Measurements from ENCODE around the gene CFAP119.
"Not testable (repeated sequence)": the region's sequence is repeated elsewhere in the genome, so short reads cannot be mapped to it uniquely, and the experiment has no call there.

Gene CFAP119

GRCh38 chr16:30761928-30762902, at the start of gene CFAP119, which contains the start of gene RNF40:
CFAP119 (minus strand) TSS chr16:30762062; CDS start chr16:30761748, 314 bp downstream.
RNF40 (plus strand) TSS chr16:30762322; CDS start chr16:30762546, 224 bp downstream.
- peak; percentile 89 for DNase-seq

GRCh38 chr16:30809675-30810074, 47.8 kb upstream of the CFAP119 start:
- not testable (repeated sequence) for DNase-seq

DNA sequence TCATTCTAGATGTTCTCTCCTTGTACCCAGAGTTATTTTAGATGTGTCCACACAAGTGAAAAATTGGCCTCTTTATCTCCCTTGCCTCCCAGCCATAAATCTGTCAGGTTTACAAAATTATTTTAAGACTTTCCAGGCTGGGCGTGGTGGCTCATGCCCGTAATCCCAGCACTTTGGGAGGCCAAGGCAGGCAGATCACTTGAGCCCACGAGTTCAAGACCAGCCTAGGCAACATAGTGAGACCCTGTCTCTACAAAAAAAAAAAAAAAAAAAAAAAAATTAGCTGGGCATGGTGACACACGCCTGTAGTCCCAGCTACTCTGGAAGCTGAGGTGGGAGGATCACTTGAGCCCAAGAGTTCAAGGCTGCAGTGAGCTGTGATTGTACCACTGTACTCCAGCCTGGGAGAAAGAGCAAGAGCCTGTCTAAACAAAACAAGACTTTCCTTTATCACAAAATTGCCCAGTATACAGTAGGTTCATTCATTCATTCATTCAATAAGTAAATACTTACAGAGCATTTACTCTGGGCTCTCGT, 47.1 kb upstream of the CFAP119 start:
- not testable (repeated sequence) for DNase-seq

DNA sequence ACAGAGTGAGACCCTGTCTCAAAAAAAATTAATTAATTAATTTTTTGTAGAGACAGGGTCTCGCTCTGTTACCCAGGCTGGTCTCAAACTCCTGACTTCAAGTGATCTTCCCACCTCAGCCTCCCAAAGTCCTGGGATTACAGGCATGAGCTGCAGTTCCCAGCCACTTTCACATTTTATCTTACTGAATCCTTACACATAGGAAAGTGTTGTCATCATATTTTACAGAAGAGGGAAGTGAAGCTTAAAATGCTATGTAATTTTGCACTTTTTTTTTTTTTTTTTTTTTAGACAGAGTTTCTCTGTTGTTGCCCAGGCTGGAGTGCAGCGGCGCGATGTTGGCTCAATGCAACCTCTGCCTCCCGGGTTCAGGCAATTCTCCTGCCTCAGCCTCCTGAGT, 46.3 kb upstream of the CFAP119 start:
- DNase-seq = no peak

DNA sequence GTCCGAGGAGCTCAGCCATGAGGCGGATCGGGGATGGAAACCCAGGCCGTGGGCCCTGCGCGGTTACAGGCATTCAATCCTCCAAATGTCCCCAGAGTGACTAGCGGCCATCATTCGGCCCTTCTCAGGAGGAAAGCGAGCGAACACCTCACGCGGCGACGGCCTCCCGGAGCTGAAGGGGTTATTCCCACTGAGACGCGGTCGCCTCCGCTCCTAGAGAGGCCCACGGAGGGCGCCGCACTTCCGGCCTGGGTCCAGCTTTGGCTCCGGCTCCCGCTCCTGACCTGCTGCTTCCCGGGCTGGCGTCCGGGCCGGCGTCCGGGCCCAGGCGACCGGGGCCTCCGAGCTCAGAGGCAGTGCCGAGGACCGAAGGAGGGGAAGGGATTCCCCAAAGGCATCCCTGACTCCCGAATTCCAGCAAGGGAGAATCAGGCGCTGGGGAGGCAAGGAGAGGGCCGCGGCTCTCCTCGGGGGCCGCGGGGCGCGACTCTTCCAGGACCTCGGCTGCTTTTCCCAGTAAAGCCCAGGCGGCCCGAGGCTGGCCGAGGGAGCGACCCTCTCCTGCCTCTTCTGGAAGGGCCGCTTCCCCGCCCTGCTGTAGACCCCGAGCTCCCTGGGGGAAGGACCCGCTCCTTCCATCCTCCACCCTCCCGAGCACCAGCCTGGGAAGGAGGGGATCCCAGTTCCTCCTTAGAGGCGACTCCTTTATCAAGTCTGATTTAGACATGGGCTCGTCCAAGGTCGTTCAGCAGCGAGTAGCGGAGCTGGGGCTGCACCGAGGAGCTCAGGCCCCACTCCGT, 43.7 kb upstream of the CFAP119 start:
- peak; percentile 70 for DNase-seq

GRCh38 chr16:30805056-30805369, 43.2 kb upstream of the CFAP119 start:
- DNase-seq = no peak

DNA sequence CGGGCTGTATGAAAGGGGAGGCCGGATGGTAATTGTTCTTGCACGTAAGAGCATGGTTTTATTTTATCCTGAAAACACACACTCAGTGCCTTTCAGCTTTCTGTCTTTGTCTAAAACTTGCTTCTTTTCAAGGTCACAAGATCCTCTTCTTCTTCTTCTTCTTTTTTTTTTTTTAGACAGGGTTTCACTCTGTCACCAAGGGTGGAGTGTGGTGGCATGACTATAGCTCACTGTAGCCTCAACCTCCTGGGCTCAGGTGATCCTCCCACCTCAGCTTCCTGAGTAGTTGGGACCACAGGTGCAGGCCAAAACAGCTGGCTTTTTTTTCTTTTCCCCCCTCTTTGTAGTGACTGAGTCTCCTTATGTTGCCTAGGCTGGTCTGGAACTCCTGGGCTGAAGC, 41.1 kb upstream of the CFAP119 start:
- DNase-seq = no peak

GRCh38 chr16:30797670-30798309, 35.9 kb upstream of the CFAP119 start:
- no peak for DNase-seq

DNA sequence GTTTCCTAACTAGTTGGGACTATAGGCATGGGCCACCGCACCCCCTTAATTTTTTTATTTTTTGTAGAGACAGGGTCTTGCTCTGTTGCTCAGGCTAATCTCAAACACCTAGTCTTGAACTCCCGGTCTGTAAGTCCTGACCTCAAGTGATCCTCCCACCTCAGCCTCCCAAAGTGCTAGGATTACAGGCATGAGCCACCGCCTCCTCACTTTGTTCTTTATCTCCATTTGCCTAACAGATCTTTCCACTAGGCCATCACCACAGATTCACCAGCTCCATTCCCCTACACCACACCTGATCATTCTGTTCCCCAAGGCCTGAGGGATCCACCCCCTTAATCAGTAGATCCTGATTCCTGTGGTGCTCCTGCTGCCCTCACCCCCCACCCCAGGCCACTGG, 32.8 kb upstream of the CFAP119 start:
- DNase-seq = no peak

DNA sequence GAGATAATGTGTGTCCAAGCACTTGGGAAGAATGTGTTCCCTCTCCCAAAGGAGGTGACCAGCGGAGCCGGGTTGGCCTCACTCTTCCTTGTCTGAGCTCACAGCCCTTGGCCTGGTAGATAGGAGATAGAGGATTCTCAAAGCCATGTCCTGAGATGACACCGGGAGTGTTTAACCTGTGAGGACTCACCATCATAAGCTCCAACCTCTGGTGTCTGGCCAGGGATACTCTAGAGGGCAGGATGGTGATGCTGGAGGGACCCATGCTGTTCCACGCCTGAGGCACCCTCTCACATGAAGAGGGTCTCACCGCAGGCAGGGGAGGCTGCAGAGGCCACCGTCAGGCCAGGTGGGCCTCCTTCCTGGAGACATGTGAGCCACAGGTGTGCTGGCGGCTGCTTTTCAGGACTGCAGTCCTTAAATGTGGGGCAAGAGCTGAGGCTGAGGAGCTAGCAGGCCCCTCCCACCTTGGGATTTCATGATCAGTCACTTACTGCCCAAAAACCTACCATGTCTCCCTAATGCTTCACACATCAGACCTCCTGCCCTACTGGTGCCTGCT, 31.7 kb upstream of the CFAP119 start:
- DNase-seq = no peak

DNA sequence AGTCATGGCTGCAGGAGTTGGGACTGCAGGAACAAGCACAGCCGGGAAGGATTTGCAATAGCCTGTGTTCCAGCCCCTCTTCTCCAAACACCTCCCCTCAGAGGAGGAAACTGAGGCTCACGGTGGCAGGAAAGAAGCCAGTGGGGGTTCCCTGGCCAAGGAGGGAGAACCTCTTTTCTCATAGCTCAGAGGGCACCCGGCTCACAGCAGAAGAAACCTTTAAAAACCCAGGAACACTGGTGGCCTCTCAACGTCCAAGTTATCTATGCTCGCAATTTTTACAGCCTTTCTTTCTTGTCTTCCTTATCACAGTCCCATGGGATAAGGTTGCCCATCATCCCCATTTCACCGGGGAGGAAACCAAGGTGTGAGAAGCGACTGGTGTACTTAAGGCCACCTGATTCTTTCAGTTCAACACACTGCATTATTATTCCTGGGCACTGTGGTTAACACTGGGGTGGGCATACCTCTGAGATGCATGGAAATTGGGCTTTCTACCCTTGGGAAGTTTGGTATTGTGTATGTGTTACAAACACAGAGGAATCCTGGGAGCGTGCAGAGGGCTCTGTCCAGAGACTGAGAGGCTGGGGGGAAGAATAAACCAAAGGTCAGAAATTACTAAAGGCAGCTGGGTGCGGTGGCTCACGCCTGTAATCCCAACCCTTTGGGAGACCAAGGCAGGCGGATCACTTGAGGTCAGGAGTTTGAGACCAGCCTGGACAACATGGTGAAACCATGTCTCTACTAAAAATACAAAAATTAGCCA, 25.9 kb upstream of the CFAP119 start:
- no peak for DNase-seq

GRCh38 chr16:30786936-30787612, 25.2 kb upstream of the CFAP119 start, which contains the start of gene ZNF629:
ZNF629 (minus strand) TSS chr16:30787205; CDS start chr16:30784482, 2,723 bp downstream.
- peak; percentile 18 for DNase-seq

DNA sequence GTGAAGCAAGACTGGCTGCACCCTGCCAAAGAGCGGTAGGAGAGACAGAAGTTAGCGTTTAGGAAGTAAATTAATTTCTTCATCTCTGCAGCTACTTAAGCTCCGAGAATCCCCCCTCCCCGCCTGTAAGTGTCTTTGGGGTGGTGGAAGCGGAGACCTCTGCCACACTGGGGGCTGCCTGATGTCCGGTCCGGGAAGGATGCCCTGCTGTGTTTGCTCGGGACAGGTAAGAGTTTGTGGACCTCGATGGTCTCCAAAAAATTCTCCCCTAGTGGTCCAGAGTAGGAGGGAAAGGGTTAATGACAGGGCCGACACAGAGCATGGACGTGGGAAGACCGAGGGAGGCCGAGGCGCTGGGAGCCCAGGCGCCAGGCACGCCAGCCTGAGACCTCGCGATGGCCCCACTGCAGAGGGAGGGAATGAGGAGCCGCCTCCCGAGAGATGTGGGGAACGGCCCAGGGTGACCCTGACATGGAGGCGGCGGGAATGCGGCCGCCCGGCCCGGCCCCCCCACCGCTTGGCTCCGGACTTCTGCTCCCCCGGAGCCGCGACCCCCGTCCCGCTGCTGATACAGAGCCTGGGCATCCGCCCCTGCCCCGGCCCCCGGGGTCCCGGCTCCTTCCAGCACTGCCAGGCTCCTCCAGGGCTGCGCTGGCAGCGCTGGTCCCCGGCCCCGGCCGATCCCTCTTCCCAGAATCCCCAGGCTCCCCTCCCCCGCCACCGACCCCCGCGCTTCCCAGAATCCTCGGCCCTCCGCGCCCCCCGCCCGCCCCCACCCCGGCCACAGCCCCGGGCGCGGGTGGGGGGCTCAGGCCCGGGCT, 24.5 kb upstream of the CFAP119 start:
- no peak for DNase-seq

GRCh38 chr16:30785126-30786106, 23.6 kb upstream of the CFAP119 start:
- no peak for DNase-seq

DNA sequence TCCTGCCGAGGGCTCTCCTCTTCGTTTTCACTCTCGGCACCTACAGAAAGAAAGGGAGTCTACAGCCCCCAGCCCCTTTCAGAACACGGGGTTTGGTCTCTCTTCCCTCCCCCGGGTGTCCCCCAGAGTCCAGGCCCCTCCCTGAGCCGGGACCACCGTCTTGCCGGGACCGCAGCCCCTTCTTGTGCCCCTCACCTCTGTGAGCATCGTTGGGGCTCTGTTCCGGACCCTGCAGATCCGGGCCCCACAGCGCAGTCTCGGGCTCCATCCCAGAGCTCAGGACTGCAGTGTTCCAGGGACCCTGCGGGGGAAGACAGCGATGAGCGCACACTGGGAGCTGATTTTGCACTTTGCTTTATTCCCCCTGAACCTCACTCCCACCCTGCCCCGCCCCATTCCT, 22.4 kb upstream of the CFAP119 start:
- DNase-seq = no peak

DNA sequence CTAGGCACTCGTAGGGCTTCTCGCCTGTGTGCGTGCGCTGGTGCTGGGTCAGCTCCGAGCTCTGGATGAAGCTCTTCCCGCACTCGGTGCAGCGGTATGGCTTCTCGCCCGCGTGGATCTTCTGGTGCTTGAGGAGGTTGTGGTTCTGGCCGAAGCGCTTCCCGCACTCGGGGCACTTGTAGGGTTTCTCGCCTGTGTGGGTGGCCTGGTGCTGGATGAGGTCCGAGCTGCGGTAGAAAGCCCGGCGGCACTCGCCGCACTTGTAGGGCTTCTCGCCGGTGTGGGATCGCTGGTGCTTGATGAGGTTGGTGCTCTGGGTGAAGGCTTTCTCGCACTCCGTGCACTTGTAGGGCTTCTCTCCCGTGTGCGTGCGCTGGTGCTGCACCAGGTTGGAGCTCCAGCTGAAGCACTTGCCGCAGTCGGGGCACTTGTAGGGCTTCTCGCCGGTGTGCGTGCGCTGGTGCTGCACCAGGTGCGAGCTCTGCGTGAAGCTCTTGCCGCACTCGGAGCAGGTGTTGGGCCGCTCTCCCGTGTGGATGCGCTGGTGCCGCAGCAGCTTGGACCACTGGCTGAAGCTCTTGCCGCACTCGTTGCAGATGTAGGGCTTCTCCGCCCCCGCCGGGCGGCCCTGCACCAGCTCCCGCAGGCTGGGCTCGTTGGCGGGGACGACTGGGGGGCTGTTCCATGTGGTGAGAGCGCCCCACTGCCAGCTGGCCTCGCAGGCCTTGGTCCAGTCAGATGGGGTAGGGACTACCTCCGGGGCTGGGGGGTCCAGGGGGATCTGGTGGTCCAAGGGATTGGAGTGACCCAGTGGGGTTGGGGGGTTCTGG, 21.6 kb upstream of the CFAP119 start:
- no peak for DNase-seq

- DNase-seq = no peak
These were observed 20.8 kb upstream of the CFAP119 start for GRCh38 chr16:30782486-30783279.
